Keratinocyte (primary cell): Measurements from ENCODE around the gene GRAMD1A.

ENCODE experiments used
- EZH2 ChIP-seq: IDR thresholded peaks from one replicate; pipeline ENCODE4 v1.6.1; 2012; ENCODE audit warnings: inconsistent platforms, mild to moderate bottlenecking, low read length, moderate library complexity
- TF ChIP-seq, protein P1 (sequence below), 3 experiments: IDR thresholded peaks in 1 of 3; conservative IDR thresholded peaks in 1 of 3; optimal IDR thresholded peaks in 1 of 3; 2 replicates in 2 of 3; 3 replicates in 1 of 3; pipeline versions ENCODE3 to v1.5.1; 2011; ENCODE audit warnings: low read length in 3 of 3, mild to moderate bottlenecking in 3 of 3, moderate library complexity in 2 of 3, control low read depth in 1 of 3, inconsistent platforms in 1 of 3; ENCODE audit not compliant: insufficient read depth in 2 of 3; ENCODE audit errors: extremely low read depth in 1 of 3

GRCh38 chr19:34957830-34958751 is 42.0 kb upstream of the GRAMD1A start:
- TF ChIP-seq, protein P1, sequence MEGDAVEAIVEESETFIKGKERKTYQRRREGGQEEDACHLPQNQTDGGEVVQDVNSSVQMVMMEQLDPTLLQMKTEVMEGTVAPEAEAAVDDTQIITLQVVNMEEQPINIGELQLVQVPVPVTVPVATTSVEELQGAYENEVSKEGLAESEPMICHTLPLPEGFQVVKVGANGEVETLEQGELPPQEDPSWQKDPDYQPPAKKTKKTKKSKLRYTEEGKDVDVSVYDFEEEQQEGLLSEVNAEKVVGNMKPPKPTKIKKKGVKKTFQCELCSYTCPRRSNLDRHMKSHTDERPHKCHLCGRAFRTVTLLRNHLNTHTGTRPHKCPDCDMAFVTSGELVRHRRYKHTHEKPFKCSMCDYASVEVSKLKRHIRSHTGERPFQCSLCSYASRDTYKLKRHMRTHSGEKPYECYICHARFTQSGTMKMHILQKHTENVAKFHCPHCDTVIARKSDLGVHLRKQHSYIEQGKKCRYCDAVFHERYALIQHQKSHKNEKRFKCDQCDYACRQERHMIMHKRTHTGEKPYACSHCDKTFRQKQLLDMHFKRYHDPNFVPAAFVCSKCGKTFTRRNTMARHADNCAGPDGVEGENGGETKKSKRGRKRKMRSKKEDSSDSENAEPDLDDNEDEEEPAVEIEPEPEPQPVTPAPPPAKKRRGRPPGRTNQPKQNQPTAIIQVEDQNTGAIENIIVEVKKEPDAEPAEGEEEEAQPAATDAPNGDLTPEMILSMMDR (optimal IDR thresholded peaks at IDR 0.05 in 1 of 3, IDR thresholded peaks at IDR 0.05 in 1 of 3, conservative IDR thresholded peaks at IDR 0.05 in 1 of 3; ENCODE audit: extremely low read depth in 1 of 3, insufficient read depth in 2 of 3, low read length in 3 of 3) = no peak
- no peak for TF ChIP-seq EZH2
